NCI-H1092 (cell line): ENCODE results near the gene EFR3B.
A peak's percentile ranks its signal among the peaks of the same experiment; 100 is the strongest.
"Not testable (repeated sequence)": the region's sequence is repeated elsewhere in the genome, so short reads cannot be mapped to it uniquely, and the experiment has no call there.

Experiments
- DNase-seq: peaks from one replicate; lab custom pipeline; 2025; lab: John Stamatoyannopoulos, UW

Gene EFR3B

GRCh38 chr2:25072606-25073005, 30.7 kb downstream of the EFR3B start:
- no peak for DNase-seq

DNA sequence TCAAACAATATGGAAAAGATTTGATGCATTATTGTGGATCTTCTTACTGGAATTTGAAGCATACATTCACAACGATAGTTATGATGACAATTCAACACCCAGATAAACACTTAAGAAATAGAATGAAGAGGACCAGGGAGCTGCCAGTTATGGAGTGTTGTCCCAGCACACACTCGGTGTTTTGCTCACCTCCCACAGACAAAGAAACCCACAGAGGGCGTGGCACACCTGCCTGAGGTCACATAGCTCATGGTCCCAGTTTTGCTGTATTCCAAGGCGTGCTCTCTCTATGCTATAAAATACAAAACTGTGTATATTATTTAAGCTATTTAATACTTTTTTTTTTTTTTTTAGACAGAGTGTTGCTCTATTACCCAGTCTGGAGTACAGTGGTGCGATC, 31.1 kb downstream of the EFR3B start:
- no peak for DNase-seq

GRCh38 chr2:25073914-25074313, 32.0 kb downstream of the EFR3B start:
- no peak for DNase-seq

DNA sequence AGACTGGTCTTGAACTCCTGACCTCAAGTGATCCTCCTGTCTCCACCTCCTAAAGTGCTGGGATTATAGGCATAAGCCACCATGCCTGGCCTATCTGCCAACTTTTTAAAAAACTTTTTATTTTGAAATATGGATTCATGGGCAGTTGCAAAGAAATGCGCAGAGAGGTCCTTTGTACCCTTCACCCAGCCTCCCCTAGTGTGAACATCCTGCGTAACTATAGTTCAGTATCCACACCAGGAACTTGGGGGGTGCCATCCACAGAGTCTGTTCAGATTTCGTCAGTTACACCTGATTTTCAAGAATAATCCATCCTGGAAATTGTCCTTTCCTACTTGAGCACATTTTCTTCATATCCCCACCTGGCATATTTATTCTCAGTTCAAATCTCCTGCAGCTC, 33.0 kb downstream of the EFR3B start:
- DNase-seq, result no peak

- no peak for DNase-seq
Measured at GRCh38 chr2:25076749-25077148, 34.9 kb downstream of the EFR3B start.

DNA sequence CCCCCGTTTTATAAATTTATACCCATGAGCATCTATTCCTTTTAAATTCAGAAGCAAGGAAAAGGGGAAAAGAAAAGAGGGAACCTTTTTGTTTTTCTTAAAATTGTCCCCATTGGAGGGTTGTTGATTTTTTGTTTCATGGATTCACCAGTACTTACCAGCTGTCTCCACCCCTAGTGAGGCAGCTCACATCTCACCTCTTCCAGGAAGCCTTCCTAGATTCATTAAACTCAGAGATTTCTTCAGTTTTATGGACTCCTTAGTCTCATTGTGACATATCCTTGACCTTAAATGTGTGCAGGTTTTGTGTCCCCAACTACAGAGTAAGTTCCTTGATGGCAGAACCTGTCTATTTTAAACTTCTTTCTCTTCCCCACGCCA, 35.9 kb downstream of the EFR3B start:
- DNase-seq, result no peak

GRCh38 chr2:25078170-25079049, 36.5 kb downstream of the EFR3B start:
- DNase-seq, result peak; percentile 47

DNA sequence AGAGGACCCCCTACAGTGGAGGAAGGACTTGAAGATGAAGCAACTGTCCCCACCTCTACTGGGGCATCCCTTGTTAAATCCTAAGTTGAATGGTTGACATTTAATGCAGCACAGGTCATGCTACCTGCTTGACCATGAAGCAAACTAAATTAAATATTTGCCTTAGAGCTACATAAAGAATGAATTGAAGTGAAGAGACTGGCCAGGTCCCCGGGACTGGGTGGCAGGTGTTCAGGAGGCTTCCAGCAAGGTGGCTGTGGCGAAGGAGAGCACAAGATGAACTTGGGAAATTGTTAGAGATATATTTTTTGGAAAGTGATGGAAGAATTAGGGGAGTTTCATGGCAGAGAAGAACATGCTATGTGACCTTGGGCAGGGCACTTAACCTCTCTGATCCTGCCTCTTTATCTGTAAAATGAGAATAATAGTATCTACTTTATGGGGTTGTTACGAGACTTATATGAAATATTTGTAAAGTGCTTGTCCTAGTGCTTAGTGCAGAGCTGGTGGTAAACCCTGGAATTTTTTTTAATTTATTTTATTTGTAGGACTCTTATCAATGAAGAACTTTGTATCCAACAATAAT, 37.3 kb downstream of the EFR3B start:
- DNase-seq, result no peak

DNA sequence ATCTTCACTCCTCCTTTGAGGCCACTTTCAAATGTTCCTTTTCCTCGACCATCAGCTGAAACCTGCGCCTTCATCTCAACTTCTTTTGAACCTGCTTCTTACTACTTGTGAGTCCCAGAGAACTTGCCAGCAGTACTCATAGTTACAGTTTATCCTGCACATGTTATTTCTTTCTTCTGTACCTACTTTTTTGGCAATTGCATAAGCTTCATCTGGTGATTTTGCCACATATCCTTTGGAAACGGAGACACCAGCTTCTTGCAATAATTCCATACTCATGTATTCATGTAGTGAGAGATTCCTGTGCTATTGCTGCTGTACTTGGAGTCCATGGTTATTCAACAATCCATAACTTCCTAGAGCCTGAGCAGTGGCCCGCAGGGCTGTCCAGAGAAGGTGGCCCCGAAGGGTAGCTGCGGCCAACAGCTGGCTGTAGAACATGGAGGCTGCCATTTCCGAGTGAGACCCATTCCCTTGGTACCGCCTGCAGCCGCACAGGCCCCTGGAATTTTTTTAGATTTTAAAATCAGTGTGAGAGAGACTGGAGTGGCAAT, 39.4 kb downstream of the EFR3B start:
- DNase-seq, result no peak

DNA sequence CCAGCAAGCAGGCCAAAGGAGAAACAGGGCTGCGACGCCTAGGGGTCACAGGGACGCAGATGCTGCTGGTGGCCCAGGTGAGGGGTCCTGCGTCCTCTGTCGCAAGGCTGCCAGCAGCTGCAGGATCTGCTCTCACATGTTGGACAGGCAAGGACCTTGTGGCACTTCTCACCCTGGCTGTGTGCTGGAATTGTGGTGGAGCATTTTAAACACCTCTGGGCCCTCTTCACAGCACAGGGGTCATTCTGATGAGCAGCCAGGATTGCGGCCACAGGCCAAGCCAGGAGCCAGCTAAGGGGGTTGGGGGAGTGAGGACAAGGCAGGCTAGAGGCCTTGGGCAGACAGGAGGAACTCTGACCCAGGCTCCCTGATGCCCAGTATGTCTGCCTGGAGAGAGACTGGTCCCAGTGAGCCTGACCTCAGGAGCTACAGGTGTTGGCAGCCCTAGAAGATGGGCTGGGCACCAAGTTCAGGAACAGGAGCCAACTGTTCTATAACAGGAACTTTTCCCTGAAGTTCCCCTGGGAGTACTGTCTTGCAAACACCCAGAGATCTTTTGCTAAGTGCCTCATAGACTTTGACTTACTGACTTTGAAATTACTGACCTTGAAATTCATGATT, 40.2 kb downstream of the EFR3B start:
- DNase-seq, result no peak

DNA sequence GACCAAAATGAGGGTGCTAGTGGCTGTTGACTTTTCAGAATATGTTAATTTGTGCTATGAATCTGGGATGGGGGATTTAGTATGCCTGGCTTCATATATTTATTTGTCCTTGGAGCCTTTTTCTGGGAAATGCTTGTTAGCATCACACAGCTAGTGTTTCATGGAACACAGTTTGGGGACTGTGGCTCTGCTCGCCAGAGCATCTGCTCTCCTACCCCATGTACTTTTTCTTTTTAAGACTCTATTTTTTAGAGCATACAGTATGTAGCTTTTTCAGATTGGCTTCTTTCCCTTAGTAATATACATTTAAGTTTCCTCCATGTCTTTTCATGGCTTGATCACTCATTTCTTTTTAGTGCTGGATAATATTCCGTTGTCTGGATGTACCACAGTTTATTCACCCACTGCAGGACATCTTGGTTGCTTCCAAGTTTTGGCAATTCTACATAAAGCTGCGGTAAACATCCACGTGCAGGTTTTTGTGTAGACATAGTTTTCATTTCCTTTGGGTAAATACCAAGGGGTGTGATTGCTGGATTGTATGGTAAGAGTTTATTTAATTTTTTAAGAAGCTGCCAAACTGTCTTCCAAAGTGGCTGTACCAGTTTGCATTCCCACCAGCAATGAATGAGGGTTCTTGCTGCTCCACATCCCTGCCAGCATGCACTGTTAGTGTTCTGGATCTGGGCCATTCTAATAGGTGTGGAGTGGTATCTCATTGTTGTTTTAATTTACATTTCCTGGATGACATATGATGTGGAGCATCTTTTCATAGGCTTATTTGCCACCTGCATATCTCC, 44.1 kb downstream of the EFR3B start:
- DNase-seq, result no peak

DNA sequence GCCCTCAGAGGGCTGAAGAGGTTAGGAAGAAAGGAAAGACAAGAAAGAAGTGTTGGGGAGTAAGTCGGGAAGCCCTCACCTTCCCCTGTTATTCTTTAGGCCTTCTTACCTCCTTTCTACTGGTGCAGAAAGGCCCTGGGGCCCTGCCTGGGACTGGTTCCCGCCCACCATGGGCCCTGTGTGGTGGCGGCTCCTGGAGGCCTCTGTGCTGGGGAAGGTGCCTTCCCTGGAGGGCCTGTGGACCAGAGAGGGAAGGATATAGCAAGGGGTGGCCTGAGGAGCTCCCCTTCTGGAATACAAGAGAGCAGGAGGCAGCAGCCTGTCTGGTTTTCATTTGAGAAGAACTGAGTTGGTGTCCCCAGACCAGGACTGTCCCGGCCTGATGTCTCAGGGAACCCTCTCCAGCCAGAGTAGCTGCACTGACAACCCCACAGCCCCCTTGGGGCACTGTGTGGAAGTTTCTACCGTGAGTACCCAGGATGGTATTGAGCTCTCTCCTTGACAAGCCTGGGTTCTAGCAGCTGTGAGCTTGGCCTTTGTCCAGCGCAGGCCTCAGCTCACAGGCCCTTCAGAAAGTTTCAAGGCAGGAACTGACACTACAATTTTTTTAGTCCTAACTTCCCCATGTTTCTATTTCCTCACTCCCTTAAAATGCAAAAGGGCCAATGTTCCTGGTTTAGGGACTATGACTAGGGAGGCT, 47.1 kb downstream of the EFR3B start:
- no peak for DNase-seq

- no peak for DNase-seq
Measured at GRCh38 chr2:25089605-25090315, 47.9 kb downstream of the EFR3B start.

DNA sequence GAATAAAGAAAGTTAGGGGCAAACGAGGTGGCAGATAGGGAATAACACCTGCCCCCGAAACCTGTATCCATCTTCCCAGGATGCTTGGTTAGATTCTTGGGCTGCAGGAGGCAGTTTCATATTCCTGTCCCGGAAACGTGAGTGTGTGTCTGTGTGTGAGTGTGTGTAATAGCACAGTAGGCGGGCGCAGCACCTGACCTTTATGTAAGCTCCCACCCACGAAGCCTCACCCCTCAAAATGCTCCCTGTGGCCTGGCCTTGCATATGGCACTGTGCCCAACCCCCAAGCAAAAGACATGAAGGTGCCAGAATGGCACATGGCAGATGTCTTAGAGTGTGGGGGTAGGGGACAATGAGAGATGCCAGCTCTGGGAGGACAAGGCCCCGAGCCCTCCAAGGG, 48.9 kb downstream of the EFR3B start:
- no peak for DNase-seq

DNA sequence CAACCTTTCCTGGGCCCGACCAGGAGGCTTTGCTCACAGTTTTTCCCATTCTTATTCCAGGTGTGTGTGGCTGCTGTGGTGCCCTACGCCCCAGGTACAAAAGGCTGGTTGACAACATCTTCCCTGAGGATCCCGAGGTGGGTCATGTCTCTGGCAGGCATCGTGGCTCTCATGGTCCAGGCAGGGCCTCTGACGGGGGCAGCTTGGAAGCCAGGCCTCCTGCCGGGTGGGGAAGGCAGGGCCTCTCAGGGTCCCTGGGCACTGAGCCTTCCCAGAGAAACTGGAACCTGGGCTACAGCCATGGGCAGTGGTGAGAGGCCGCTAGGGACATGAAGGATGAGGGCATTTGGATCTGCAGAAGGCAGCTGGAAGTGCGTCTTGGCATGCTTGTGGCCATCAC, 49.4 kb downstream of the EFR3B start:
- DNase-seq, result no peak

DNA sequence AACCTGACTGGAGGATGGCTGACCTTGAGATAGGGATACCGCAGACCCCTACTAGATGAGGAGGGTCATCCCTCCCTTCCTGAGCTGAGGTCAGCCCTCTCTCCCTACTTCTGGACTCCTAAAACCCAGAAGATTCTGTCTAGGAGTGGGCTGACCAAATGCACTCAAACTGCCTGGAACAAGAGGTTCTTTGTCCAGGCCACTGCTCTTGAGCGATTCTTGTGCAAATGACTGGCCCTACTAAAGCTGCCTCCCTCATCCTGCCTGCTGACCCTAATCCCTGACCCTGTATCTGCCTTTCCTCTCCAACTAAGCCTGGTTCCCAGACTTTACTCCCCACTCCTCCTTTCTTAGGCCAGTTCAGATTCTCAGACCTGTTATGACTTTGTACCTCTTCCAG, 56.2 kb downstream of the EFR3B start:
- no peak for DNase-seq

GRCh38 chr2:25098670-25099486, 57.0 kb downstream of the EFR3B start:
- DNase-seq, result no peak

DNA sequence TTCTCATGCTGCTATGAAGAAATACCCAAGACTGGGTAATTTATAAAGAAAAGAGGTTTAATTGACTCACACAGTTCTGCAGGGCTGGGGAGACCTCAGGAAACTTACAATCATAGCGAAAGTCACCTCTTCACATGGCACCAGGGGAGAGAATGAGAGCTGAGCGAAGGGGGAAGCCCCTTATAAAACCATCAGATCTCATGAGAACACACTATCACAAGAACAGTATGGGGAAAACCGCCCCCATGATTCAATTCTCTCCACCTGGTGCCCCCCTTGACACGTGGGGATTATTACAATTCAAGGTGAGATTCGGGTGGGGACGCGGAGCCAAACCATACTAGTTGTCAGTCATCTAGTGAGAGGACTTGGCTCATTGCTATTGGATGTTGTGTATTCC, 60.5 kb downstream of the EFR3B start:
- not testable (repeated sequence) for DNase-seq

GRCh38 chr2:25103287-25103871, 61.5 kb downstream of the EFR3B start:
- DNase-seq, result no peak

DNA sequence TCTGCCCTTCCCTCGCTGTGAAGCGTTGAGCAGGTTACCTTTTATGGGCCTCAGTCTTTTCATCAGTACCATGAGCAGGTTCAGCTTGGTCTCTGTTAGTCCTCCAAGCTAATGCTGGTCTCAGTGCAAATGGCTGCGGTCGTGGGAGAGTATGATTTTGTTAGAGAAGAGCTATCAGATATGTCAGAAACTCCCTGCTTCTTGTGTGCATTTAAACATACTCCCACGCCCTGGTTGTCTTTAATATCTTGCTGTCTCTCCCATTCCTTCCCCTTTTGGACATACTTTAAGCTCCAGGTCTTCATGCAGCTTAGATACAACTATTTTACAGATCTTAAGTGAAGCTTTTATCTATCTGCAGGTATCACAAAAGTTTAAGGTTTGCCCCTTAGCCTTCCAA, 62.9 kb downstream of the EFR3B start:
- DNase-seq, result no peak
